Fibroblast of lung (primary cell): ENCODE measurements around the gene PHC2. TPM values are rescaled to one million over a fixed set of nuclear protein-coding genes. Genes with fewer than 3 reads are reported as not detected.

Source experiments
- DNase-seq, 2 donors: peaks; one replicate each; pipeline versions ENCODE4 v3.0.0 to v3.0.0-alpha.2; 2010; ENCODE audit warnings: low read depth in 2 of 2
- H2AFZ ChIP-seq: 2 replicates; pipeline ENCODE4 v1.5.1; 2012; ENCODE audit warnings: low read length, control low read depth, inconsistent platforms
- H3K27ac ChIP-seq: 2 replicates; pipeline ENCODE4 v1.5.1; 2011; ENCODE audit warnings: low read length, control low read depth; ENCODE audit not compliant: insufficient read depth
- H3K27me3 ChIP-seq: 2 replicates; pipeline ENCODE4 v1.5.1; 2011; ENCODE audit warnings: mild to moderate bottlenecking, low read length; ENCODE audit not compliant: control insufficient read depth, insufficient read depth
- H3K36me3 ChIP-seq: 2 replicates; pipeline ENCODE4 v1.5.1; 2011; ENCODE audit warnings: low read length; ENCODE audit not compliant: control insufficient read depth, insufficient read depth
- H3K4me1 ChIP-seq: 2 replicates; pipeline ENCODE4 v1.5.1; 2011; ENCODE audit warnings: low read length; ENCODE audit not compliant: control insufficient read depth, insufficient read depth; ENCODE audit errors: extremely low read depth
- H3K4me2 ChIP-seq: 2 replicates; pipeline ENCODE4 v1.5.1; 2011; ENCODE audit warnings: low read length, control low read depth; ENCODE audit not compliant: insufficient read depth; ENCODE audit errors: extremely low read depth
- H3K4me3 ChIP-seq, 4 experiments: fragments of 200-600 bp in 1 of 4; sonication (generic) in 1 of 4; replicated peaks in 1 of 4; 2 replicates each; pipeline ENCODE4 v1.5.1; 2011 to 2016; ENCODE audit warnings: low read length in 4 of 4, low read depth in 3 of 4, mild to moderate bottlenecking in 3 of 4, control low read depth in 2 of 4, inconsistent platforms in 1 of 4, mixed read lengths in 1 of 4; ENCODE audit not compliant: insufficient read depth in 1 of 4; ENCODE audit errors: control extremely low read depth in 1 of 4
- H3K79me2 ChIP-seq: 2 replicates; pipeline ENCODE4 v1.5.1; 2012; ENCODE audit warnings: mild to moderate bottlenecking, low read length, inconsistent platforms; ENCODE audit not compliant: control insufficient read depth, insufficient read depth
- H3K9ac ChIP-seq: 2 replicates; pipeline ENCODE4 v1.5.1; 2011; ENCODE audit warnings: mild to moderate bottlenecking, low read length, control low read depth; ENCODE audit not compliant: insufficient read depth
- H3K9me3 ChIP-seq: 2 replicates; pipeline ENCODE4 v1.5.1; 2012; ENCODE audit warnings: low read depth, low read length; ENCODE audit not compliant: control insufficient read depth, insufficient read depth
- H4K20me1 ChIP-seq: 2 replicates; pipeline ENCODE4 v1.5.1; 2011; ENCODE audit warnings: low read length; ENCODE audit not compliant: control insufficient read depth, insufficient read depth; ENCODE audit errors: extremely low read depth
- CTCF ChIP-seq, 2 donors: IDR thresholded peaks in 1 of 2; conservative IDR thresholded peaks in 1 of 2; 1 replicate in 1 of 2; 2 replicates in 1 of 2; pipeline ENCODE4 v1.5.1; 2011 to 2012; ENCODE audit warnings: low read length in 2 of 2, control low read depth in 1 of 2, inconsistent platforms in 1 of 2, low read depth in 1 of 2, mild to moderate bottlenecking in 1 of 2
- EZH2 ChIP-seq: IDR thresholded peaks from 2 replicates; pipeline ENCODE4 v1.5.1; 2012; ENCODE audit warnings: low read length, control low read depth, mild to moderate bottlenecking; ENCODE audit errors: missing control alignments
- polyA plus RNA-seq, 2 donors: library from polyadenylated mRNA; depleted of rRNA in 1 of 2; stranded (reverse) in 1 of 2; unstranded in 1 of 2; fragments of >200 nt; gene quantifications; 2 replicates each; pipeline ENCODE4 v1.2.1, GENCODE V29; 2011 to 2012; ENCODE audit warnings: missing spikeins in 1 of 2
- total RNA-seq: library from RNA; depleted of rRNA; stranded (reverse); fragments of >200 nt; gene quantifications from 2 replicates; pipeline ENCODE4 v1.2.1, GENCODE V29; 2014

Gene PHC2
- total and polyA plus RNA-seq, 2 donors (not counting 1 experiment from before 2014, with no cell fraction given) = 62.6 to 75.8 TPM

- no peaks in the 10 kb centered on the region for H3K27me3 ChIP-seq
- H3K9me3 ChIP-seq = no peaks in the 10 kb centered on the region
- no peak overlapping the region for H3K4me3 ChIP-seq
- peaks cover 26% of the 10 kb centered on the region for H3K4me1 ChIP-seq
- no peak for TF ChIP-seq CTCF (conservative IDR thresholded peaks at IDR 0.05 in 1 of 2, IDR thresholded peaks at IDR 0.05 in 1 of 2; ENCODE audit: low read depth in 1 of 2, low read length in 2 of 2)
- no peak for TF ChIP-seq EZH2
- H2AFZ ChIP-seq = no peak overlapping the region
- no peaks in the 10 kb centered on the region for H3K36me3 ChIP-seq
- H3K27ac ChIP-seq = peak overlapping the region; percentile 44
- DNase-seq = peak; percentile 74 to 91
- peaks cover 2% of the 10 kb centered on the region for H3K79me2 ChIP-seq
- no peaks in the 10 kb centered on the region for H4K20me1 ChIP-seq
- H3K9ac ChIP-seq = no peak overlapping the region
- no peak overlapping the region for H3K4me2 ChIP-seq
These were observed 46.7 kb downstream of the PHC2 start for GRCh38 chr1:33384040-33384812.

GRCh38 chr1:33383489-33383888 lies 47.4 kb downstream of the PHC2 start:
- H4K20me1 ChIP-seq = no peaks in the 10 kb centered on the region
- no peak for DNase-seq
- no peak for TF ChIP-seq CTCF (conservative IDR thresholded peaks at IDR 0.05 in 1 of 2, IDR thresholded peaks at IDR 0.05 in 1 of 2; ENCODE audit: low read depth in 1 of 2, low read length in 2 of 2)
- TF ChIP-seq EZH2 = no peak
- no peaks in the 10 kb centered on the region for H3K36me3 ChIP-seq
- H3K79me2 ChIP-seq = peaks cover 2% of the 10 kb centered on the region
- H3K9ac ChIP-seq = no peak overlapping the region
- peaks cover 21% of the 10 kb centered on the region for H3K4me1 ChIP-seq
- H3K27ac ChIP-seq = peak overlapping the region; percentile 44
- no peaks in the 10 kb centered on the region for H3K27me3 ChIP-seq
- no peak overlapping the region for H2AFZ ChIP-seq
- no peak overlapping the region for H3K4me3 ChIP-seq
- H3K9me3 ChIP-seq = no peaks in the 10 kb centered on the region
- no peak overlapping the region for H3K4me2 ChIP-seq

GRCh38 chr1:33382661-33383415 lies 48.1 kb downstream of the PHC2 start:
- TF ChIP-seq EZH2 (no peak), CTCF (conservative IDR thresholded peaks at IDR 0.05 in 1 of 2, IDR thresholded peaks at IDR 0.05 in 1 of 2; ENCODE audit: low read depth in 1 of 2, low read length in 2 of 2) (no peak)
- Histone ChIP-seq H3K4me2 (no peak overlapping the region), H3K4me1 (peaks cover 18% of the 10 kb centered on the region), H3K27ac (no peak overlapping the region), H4K20me1 (no peaks in the 10 kb centered on the region), H3K9me3 (no peaks in the 10 kb centered on the region), H3K36me3 (no peaks in the 10 kb centered on the region), H3K79me2 (peaks cover 2% of the 10 kb centered on the region), H3K27me3 (no peaks in the 10 kb centered on the region), H3K4me3 (no peak overlapping the region), H2AFZ (no peak overlapping the region), H3K9ac (no peak overlapping the region)
- DNase-seq = peak in 1 of 2 donors; percentile 37
